ENCODE results near the gene TBC1D22A.

GRCh38 chr22:47052236-47053012 is 290.0 kb downstream of the TBC1D22A start:
- TF ChIP-seq POLR2A (IDR thresholded peaks at IDR 0.05; ENCODE audit: low read length) (no peak), GATA1 (IDR thresholded peaks at IDR 0.05; ENCODE audit: low read depth, low read length) (no peak)
